ENCODE data around the gene ZNF609.
A peak's percentile ranks its signal among the peaks of the same experiment; 100 is the strongest.

The ZNF609 gene

GRCh38 chr15:64461721-64462162 is 1.4 kb downstream of the ZNF609 start:
- no peak overlapping the region for H2AFZ ChIP-seq (ENCODE audit: low read depth, low read length)
- peak overlapping the region; percentile 76 for H3K9ac ChIP-seq (ENCODE audit: low read length)
- H4K20me1 ChIP-seq (ENCODE audit: insufficient read depth, low read length) = peaks cover 32% of the 10 kb centered on the region
- no peaks in the 10 kb centered on the region for H3K9me3 ChIP-seq (ENCODE audit: insufficient read depth, low read length)
- peaks cover 33% of the 10 kb centered on the region for H3K4me1 ChIP-seq (ENCODE audit: low read length)
- H3K36me3 ChIP-seq (replicated peaks; ENCODE audit: low read depth, low read length) = peaks cover 9% of the 10 kb centered on the region
- H3K4me2 ChIP-seq (ENCODE audit: low read length) = peak overlapping the region; percentile 73
- TF ChIP-seq CTCF (IDR thresholded peaks at IDR 0.05; ENCODE audit: low read depth, low read length) = no peak
- no peak for TF ChIP-seq EZH2phosphoT487 (IDR thresholded peaks at IDR 0.05; ENCODE audit: low read depth)
- peak overlapping the region; percentile 7; the same call in 1 of the 2 replicates for H3K27ac ChIP-seq (ENCODE audit: low read length)
- H3K79me2 ChIP-seq (ENCODE audit: low read length) = peaks cover 52% of the 10 kb centered on the region
- no peaks in the 10 kb centered on the region for H3K27me3 ChIP-seq (ENCODE audit: low read depth, low read length)
- H3K4me3 ChIP-seq (ENCODE audit: low read length) = peak overlapping the region; percentile 84

- H3K9ac ChIP-seq (ENCODE audit: low read length) = no peak overlapping the region
- peaks cover 31% of the 10 kb centered on the region for H3K4me1 ChIP-seq (ENCODE audit: low read length)
- no peak overlapping the region for H3K27ac ChIP-seq (ENCODE audit: low read length)
- H3K4me3 ChIP-seq (ENCODE audit: low read length) = no peak overlapping the region
- H3K27me3 ChIP-seq (ENCODE audit: low read depth, low read length) = no peaks in the 10 kb centered on the region
- TF ChIP-seq EZH2phosphoT487 (IDR thresholded peaks at IDR 0.05; ENCODE audit: low read depth) = no peak
- no peak for TF ChIP-seq CTCF (IDR thresholded peaks at IDR 0.05; ENCODE audit: low read depth, low read length)
- peaks cover 38% of the 10 kb centered on the region for H4K20me1 ChIP-seq (ENCODE audit: insufficient read depth, low read length)
- no peaks in the 10 kb centered on the region for H3K9me3 ChIP-seq (ENCODE audit: insufficient read depth, low read length)
- H2AFZ ChIP-seq (ENCODE audit: low read depth, low read length) = no peak overlapping the region
- no peak overlapping the region for H3K4me2 ChIP-seq (ENCODE audit: low read length)
- H3K79me2 ChIP-seq (ENCODE audit: low read length) = peaks cover 59% of the 10 kb centered on the region
- peaks cover 9% of the 10 kb centered on the region for H3K36me3 ChIP-seq (replicated peaks; ENCODE audit: low read depth, low read length)
These were observed 2.1 kb downstream of the ZNF609 start for GRCh38 chr15:64462492-64462891.

DNA sequence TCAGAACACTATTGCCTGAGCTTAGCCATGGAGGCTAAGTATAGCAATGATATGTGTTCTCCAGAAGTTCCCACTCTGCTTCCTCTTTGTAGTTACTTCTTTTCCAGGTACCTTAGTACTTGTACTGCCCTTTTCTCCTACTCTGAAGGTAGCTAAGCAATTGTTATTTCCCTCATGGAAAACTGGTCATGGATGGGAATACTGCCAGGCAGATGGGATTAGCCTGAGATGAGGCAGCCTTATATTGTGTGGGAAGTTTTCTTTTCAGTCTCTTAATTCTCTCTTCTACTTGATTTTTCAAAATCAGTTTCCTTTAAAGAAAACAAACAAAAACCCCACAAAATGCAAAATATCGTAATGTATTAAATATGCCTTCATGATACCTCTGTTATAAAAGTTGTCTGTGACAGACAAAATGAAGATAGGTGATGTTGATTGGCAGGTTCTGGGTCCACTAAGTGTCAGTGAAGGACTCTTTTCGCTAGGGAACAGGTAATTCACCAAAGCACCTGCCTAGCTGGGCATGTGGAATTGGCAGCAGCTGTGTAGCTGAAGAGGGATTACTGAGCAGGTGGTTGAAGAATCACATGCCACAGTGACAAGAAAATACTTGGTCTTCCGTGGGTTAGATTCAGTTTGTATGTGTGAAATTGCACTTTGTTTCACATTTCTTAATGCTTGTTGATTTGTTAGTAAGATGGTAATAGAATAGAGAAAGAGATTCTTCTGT is 4.1 kb downstream of the ZNF609 start:
- peaks cover 71% of the 10 kb centered on the region for H3K79me2 ChIP-seq (ENCODE audit: low read length)
- peaks cover 9% of the 10 kb centered on the region for H3K36me3 ChIP-seq (replicated peaks; ENCODE audit: low read depth, low read length)
- no peak overlapping the region for H3K4me3 ChIP-seq (ENCODE audit: low read length)
- peaks cover 29% of the 10 kb centered on the region for H3K4me1 ChIP-seq (ENCODE audit: low read length)
- TF ChIP-seq CTCF (IDR thresholded peaks at IDR 0.05; ENCODE audit: low read depth, low read length) (no peak), EZH2phosphoT487 (IDR thresholded peaks at IDR 0.05; ENCODE audit: low read depth) (no peak)
- H3K4me2 ChIP-seq (ENCODE audit: low read length) = no peak overlapping the region
- H3K9me3 ChIP-seq (ENCODE audit: insufficient read depth, low read length) = no peaks in the 10 kb centered on the region
- H2AFZ ChIP-seq (ENCODE audit: low read depth, low read length) = no peak overlapping the region
- no peak overlapping the region for H3K9ac ChIP-seq (ENCODE audit: low read length)
- H4K20me1 ChIP-seq (ENCODE audit: insufficient read depth, low read length) = peaks cover 43% of the 10 kb centered on the region
- no peaks in the 10 kb centered on the region for H3K27me3 ChIP-seq (ENCODE audit: low read depth, low read length)
- H3K27ac ChIP-seq (ENCODE audit: low read length) = no peak overlapping the region

- Histone ChIP-seq H3K36me3 (replicated peaks; ENCODE audit: low read depth, low read length) (peaks cover 9% of the 10 kb centered on the region), H3K4me1 (ENCODE audit: low read length) (peaks cover 27% of the 10 kb centered on the region), H3K79me2 (ENCODE audit: low read length) (peaks cover 77% of the 10 kb centered on the region), H4K20me1 (ENCODE audit: insufficient read depth, low read length) (peaks cover 48% of the 10 kb centered on the region), H3K4me2 (ENCODE audit: low read length) (no peak overlapping the region), H3K9me3 (ENCODE audit: insufficient read depth, low read length) (no peaks in the 10 kb centered on the region), H2AFZ (ENCODE audit: low read depth, low read length) (no peak overlapping the region), H3K4me3 (ENCODE audit: low read length) (no peak overlapping the region), H3K9ac (ENCODE audit: low read length) (no peak overlapping the region), H3K27me3 (ENCODE audit: low read depth, low read length) (no peaks in the 10 kb centered on the region), H3K27ac (ENCODE audit: low read length) (no peak overlapping the region)
- TF ChIP-seq EZH2phosphoT487 (IDR thresholded peaks at IDR 0.05; ENCODE audit: low read depth) (no peak), CTCF (IDR thresholded peaks at IDR 0.05; ENCODE audit: low read depth, low read length) (no peak)
These were observed 6.2 kb downstream of the ZNF609 start for GRCh38 chr15:64466408-64467141.
